Limb (tissue), 2 donors: ENCODE data around the gene ITSN1.
"Not testable (repeated sequence)": the region's sequence is repeated elsewhere in the genome, so short reads cannot be mapped to it uniquely, and the experiment has no call there.

ENCODE experiments used
- DNase-seq, 2 donors: peaks; one replicate each; pipeline ENCODE4 v3.0.0-alpha.2; 2016; ENCODE audit errors: extremely low spot score in 2 of 2

Gene ITSN1

DNA sequence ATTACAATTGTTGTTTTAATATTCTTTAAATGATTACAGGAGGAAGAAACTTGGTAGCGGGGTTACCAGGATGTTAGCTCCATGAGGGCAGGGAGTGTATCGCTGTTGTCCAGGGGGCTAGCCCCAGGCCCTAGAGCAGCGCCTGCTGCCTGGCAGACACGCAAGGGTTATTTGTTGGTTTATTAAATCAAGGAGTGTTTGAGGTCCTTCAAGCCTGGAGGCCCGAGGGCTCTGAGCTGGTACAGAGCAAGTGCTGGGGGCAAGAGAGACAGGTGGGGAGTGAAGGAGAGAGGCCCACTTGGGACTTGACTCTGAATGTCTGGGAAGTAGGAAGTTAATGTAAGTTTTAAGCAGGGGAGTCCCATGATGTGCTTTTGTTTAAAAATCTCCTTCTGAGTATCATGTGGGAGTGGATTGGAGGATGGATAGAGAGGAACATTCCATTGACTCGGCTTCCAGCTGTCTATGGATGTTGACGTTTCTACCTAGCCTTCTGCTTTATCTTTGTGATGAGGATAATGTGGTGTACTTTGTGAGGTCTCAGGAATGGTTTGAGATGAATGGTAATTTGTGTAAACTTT, 8.7 kb downstream of the ITSN1 start:
- no peak for DNase-seq

DNA sequence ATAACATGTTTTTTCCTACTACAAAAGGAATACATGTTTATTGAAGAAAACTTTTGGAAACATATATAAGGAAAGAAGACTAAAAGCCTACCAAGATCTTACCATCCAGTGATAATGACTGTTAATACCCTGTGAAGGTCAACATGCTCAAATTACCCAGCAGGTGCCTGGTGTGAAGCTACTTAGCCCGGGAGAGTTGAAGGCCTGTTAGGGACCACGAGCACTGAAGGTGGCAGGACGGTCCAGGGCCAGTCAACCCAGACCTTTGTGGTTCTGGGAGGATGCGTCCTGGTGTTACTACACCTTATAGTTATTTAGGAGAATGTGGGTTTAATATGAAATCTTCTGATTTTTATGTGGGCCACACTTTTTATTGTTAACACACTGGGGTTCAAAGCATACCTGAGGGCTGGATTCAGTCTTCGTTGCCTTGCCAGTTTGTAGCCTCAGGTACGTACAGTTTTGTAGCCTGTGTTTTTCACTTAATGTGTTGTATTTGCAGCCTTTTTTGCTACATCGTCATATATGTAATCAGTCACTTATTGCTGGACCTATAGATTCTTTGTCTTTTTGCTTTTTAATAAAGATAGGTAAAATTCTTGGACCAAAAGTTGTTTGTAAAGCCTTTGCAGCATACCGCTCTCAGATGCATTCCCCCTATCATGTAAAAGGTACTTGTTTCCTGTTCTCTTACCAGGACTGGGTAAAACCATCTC, 9.8 kb downstream of the ITSN1 start:
- DNase-seq = no peak

- no peak for DNase-seq
These were observed 12.1 kb downstream of the ITSN1 start for GRCh38 chr21:33654412-33654811.

- no peak for DNase-seq
These were observed 13.4 kb downstream of the ITSN1 start for GRCh38 chr21:33655588-33656221.

DNA sequence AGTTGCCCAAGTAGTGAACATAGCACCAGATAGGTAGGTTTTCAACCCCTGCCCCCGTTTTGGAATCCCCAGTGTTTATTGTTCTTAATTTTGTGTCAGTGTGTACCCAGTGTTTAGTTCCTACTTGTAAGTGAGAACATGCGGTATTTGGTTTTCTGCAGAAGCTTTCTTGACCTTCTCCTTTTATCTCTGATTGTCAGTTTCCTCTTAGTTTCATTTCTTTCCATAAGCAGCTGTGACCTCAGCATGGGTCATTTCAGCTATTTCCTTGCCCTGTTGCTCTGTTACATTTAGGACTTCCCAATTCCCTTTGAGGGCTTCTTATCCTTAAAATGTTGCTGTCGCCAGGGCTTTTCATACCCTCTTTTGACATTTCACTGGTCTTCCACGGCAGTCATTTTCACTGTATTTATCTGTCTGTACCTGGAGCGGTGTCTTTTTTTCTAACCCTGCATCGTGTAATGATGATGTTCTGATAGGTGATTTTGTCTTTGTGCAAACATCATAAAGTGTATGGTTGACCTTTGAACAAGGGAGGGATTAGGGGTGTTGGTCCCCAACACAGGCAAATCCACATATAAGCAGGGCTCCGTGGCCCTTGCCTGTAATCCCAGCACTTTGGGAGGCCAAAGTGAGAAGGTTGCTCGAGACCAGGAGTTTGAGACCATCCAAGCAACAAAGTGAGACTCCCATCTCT, 15.0 kb downstream of the ITSN1 start:
- no peak for DNase-seq

- DNase-seq = no peak
These were observed 16.7 kb downstream of the ITSN1 start for GRCh38 chr21:33658919-33659567.

DNA sequence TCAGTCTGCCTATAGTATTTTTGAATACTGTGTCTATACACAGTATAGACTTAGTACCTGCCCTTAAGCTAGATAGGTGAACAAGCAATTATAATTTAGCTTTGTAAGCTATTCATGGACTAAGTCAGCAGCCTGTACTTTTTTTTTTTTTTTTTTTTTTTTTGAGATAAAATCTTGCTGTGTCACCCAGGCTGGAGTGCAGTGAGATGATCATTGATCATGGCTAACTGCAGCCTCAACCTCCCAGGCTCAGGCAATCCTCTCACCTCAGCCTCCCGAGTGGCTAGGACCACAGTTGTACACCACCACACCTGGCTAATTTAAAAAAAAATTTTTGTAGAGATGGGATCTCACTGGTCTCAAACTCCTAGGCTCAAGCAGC, 17.3 kb downstream of the ITSN1 start:
- no peak for DNase-seq

DNA sequence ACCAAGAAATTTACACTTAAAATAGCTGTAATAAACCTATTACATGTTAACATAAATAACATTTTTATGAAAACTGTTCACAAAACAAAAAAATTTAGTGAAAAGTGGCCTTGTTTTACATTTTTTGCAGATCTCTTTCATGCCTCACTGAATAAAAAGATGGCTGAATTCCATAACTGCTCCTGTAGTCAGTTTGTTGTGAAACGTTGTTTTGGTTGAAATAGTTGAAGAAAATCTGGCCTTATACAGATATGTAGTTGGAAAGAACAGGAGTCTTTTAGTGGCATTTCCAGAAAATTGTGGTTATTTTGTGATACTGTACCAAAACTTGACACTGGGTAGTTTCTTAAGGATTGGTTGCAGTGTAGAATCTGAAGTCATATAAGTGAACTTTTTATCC, 18.1 kb downstream of the ITSN1 start:
- DNase-seq = no peak

DNA sequence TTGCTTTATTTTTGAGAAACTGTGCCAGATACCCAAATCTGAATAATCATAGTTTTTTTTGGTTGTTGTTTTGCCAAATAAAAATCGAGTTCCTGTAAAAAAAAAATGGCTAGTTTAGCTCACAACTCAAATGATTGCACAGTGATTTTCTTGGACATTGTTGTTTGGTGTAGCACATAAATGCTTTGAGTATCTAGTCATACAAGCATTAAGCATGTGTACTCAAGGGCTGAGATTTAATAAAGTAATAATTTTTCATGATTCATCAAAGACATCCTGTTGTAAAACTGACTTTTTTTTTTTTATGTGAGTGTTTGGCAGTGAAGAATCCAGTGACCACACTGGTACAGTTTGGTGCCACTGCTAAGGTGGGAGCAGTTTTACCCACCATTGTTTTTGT, 18.8 kb downstream of the ITSN1 start:
- DNase-seq = no peak

DNA sequence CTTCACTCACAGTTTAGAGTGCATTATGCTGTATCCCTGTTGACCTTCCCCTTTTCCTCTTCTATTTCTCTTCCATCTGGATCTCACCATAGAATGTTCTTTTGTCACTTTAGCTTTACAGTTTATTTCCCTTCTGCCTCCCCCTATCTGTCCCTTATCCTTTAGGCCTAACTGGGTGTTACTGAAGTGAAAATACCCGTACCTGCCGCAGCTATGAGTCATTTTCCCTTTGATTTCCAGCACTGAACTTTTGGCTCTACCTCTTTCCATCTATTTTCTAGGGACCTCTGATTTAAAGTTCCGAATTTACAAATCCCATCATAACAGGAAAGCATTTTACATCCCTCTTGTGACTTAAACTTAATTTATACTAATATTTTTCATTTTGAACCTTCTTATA, 19.7 kb downstream of the ITSN1 start:
- no peak for DNase-seq

GRCh38 chr21:33663241-33663640, 20.9 kb downstream of the ITSN1 start:
- no peak for DNase-seq

DNA sequence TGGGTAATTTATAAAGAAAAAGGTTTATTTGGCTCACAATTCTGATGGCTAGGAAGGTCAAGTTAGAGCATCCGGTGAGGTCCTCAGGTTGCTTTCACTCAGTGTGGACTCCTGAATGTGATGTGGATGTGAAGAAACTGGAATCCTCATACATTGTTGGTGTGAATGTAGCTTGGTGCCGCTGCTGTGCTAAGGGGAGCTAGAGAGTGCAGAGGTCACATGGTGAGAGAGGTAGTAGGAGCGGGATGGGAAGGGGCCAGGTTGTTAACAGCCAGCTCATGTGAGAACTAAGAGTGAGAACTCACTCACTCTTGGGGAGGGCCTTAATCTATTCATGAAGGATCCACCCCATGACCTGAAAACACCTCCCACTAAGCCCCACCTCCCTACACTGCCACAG, 21.8 kb downstream of the ITSN1 start:
- DNase-seq = no peak

- DNase-seq = no peak
These were observed 23.9 kb downstream of the ITSN1 start for GRCh38 chr21:33666153-33666552.

DNA sequence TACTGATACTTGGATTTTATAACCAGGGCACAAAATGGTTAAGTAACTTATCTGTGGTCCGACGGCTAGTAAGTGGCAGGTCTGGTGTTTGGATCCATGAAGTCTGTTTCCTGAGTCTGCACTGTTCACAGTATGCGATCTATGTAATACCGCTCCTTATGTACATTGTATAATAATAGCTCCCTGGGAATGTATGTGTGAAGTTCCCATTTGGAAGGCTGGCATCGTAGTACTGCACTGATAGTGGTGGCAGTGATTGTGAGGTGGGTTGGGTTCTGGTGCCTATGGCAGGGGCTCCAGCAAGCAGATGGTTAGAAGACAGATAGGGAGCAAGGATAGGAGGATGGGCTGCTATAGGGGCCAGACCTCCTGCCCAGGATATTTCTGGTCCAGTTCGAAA, 25.3 kb downstream of the ITSN1 start:
- DNase-seq = no peak

- DNase-seq = no peak
These were observed 25.9 kb downstream of the ITSN1 start for GRCh38 chr21:33668180-33668579.

DNA sequence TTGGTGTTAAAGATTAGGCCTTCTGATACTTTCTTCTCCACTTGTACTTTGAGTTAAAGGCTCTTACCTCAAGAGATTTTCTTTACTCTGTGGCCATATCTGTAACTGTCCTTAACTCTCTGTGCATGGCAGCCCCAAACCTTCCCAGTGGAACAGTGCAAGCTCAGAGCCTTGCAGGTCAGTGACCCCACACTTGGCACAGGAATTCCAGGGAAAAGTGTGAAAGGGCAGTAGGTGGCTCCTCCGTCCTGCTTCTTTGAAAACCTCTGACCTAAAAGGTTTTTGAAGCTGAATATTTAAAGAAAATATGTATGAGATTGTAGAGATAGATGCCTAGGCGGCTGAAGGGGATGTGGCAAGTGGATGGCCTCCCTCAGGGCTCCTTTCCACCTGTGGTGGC, 26.3 kb downstream of the ITSN1 start:
- no peak for DNase-seq

- no peak for DNase-seq
These were observed 28.0 kb downstream of the ITSN1 start for GRCh38 chr21:33670076-33670978.

DNA sequence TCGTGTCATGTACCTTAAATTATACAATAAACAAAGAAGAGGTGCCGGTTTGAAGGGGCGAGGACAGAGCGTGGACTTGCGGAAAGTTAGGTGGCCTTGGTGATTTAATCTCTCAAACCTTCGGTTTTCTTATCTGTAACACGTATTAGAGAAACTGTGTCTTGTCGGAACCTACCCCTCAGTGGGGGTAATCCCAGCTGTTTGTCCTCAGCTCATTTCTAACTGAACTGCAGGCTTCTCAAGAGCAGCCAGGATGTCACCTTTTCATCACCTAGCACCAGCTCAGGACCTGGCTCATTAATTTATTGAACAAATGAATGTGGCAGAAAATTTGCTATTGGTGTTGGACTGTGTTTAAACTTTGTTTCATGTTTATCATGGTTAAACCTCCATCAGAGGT, 31.2 kb downstream of the ITSN1 start:
- DNase-seq = no peak

GRCh38 chr21:33674226-33674625, 31.9 kb downstream of the ITSN1 start:
- DNase-seq = no peak

GRCh38 chr21:33676666-33677065, 34.4 kb downstream of the ITSN1 start:
- not testable (repeated sequence) for DNase-seq

DNA sequence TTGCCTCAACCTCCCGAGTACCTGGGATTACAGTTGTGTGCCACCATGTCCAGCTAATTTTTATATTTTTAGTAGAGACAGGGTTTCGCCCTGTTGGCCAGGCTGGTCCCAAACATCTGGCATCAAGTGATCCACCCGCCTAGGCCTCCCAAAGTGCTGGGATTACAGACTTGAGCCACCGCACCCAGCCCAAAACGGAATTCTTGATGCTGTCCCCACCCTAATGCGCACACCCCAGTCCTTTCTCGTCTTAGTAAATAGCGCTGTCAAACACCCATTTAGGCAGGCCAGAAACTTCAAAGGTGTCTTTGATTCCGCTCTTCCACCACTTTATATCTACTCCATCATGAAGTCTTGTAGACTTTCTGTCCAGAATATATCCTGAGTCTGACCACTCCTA, 35.1 kb downstream of the ITSN1 start:
- DNase-seq = no peak
